GM21447 (cell line): ENCODE results near the gene GNG7.
"Not testable (repeated sequence)": the region's sequence is repeated elsewhere in the genome, so short reads cannot be mapped to it uniquely, and the experiment has no call there.

Source experiments
- ATAC-seq: cut with Tn5 transposase; IDR thresholded peaks from one replicate; pipeline ENCODE4 v1.9.1; 2021; ENCODE audit not compliant: unreplicated experiment

The GNG7 gene

DNA sequence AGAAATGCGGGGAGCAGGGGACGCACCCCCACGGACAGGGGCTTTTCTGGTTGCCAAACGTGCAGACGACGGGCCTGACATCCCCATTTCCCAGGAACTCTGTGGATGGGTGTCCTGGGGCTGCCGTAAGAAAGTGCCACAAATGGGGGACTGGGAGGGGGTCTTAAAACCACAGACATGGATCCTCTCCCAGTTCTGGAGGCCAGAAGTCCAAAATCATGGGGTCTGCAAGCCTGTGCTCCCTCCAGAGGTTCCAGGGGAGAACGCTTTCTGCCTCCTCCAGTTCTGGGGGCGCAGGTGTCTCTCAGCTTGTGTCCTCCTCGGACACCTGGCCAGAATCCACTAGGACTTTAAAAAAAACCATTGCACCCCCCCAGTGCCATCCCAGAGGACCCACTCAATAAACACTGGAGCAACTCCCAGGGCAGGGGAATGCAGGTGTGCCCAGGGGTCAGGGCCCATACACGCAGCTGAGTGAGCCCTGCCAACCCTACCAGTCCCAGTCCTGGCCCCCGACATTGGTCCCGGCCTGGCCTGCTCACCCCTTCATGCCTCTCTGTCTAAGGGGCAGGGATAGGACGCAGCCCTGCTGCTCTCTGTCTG lies 122.7 kb downstream of the GNG7 start:
- no peak for ATAC-seq

DNA sequence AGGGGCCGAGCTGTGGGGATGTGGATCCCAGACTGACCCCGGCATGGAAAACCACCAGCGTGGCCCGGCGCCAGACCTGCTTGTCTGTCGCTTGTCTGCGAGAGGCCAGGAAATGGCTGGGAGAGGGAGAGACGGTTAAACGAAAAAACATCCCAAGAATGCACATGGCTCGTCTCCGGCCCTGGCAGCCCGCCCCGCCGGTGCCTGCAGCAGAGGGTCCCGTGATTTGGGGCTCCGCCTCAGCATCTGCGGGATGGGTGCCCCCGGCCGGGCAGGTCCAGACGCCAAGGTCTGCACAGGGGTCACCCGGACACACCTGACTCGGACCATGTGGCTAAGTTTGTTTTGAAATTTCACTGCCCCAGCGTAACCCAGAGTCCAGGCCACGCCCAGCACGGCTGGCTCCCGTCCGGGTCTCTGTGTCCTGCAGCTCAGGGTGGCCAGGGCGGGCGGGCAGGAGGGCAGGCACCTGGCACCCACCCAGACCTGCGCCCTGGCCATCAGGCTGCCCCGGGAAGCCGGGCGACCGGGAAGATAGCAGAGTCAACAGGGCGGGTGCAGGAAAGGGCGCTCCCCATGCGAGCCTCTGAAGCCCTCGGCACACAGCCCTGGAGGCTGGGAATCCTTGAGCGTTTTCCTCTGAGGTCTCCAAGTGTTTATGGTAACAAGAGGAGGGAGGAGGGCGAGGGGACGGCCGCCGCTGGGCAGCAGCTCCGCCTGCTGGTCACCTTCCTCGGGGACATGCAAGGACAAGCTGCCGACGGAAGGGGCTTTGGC lies 123.4 kb downstream of the GNG7 start:
- no peak for ATAC-seq

GRCh38 chr19:2578391-2578890 lies 124.1 kb downstream of the GNG7 start:
- no peak for ATAC-seq

- ATAC-seq = no peak
Measured at GRCh38 chr19:2577722-2578335, 124.7 kb downstream of the GNG7 start.

- ATAC-seq = no peak
Measured at GRCh38 chr19:2575734-2576481, 126.6 kb downstream of the GNG7 start.

DNA sequence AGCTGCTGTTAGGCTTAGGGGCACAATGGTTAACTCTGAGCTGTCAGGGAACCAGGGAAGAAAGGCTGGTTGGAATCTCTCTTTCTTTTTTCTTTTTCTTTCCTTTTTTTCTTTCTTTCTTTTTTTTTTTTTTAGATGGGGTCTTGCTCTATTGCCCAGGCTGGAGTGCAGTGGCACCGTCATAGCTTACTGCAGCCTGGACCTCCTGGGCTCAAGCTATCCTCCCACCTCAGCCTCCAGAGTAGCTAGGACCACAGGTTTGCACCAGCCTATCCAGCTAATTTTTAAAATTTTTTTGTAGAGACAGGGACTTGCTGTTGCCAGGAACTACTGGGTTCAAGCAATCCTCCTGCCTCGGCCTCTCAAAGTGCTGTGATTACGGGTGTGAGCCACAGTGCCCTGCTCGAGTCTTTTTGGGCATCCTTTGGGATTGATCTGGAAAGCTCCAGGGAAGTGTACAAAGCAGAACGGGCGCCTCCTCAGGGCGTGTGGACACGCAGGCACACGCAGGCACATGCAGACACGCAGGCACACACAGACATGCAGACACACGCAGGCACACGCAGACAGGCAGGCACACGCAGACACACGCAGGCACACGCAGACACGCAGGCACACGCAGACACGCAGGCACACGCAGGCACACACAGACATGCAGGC lies 127.4 kb downstream of the GNG7 start:
- no peak for ATAC-seq

DNA sequence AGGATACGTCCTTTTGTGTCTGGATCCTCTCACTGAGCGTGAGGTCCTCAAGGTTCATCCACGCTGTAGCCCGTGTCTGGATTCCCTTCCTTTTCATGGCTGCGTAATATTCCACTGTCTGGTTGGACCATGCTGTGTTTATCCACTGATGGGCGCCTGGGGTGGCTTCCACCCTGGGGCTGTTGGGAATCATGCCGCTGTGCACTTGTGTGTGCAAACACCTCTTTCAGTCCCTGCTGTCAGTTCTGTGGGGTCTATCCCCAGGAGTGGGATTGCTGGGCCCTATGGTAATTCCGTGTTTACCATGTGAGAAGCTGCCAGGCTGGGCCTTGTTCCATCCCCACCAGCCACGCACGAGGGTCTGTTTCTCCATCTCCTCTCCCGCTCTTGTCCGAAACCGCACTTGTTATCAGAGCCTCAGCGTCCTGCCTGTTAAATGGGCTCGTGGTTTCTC lies 128.0 kb downstream of the GNG7 start:
- ATAC-seq = no peak

GRCh38 chr19:2573916-2574315 lies 128.6 kb downstream of the GNG7 start:
- no peak for ATAC-seq

GRCh38 chr19:2572152-2572551 lies 130.3 kb downstream of the GNG7 start:
- not testable (repeated sequence) for ATAC-seq

- no peak for ATAC-seq
Measured at GRCh38 chr19:2569596-2570465, 132.7 kb downstream of the GNG7 start.

DNA sequence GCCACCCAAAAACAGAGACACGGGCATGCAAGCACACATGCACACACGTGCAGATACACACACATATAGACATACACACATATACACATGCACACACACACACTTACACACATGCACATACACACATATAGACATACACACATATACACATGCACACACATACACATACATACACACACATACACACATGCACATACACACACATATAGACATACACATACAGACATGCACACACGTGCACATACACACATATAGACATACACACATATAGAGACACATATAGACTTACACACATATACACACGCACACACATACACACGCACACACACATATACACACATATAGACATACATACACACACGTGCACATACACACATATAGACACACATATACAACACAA lies 134.5 kb downstream of the GNG7 start:
- ATAC-seq = no peak

DNA sequence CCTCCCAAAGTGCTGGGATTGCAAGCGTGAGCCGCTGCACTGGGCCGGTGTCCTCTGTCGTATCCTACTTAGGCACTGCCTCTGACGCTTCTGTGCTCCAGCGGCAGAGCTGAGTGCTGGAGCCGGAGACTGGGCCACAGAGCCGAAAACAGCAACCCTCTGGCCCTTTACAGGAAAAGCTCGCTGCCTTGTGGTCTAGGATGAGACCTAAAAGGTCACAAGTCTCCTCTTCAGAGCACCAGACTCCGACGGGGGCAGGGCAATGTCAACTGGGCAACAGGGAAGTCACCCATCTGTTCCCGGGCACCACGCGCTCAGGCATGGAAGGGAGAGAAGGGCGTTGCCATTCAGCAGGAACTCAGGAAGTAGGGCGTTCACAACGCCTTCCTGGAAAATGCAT lies 134.9 kb downstream of the GNG7 start:
- no peak for ATAC-seq

- ATAC-seq = not testable (repeated sequence)
Measured at GRCh38 chr19:2563546-2563945, 138.9 kb downstream of the GNG7 start.

- peak; percentile 78 for ATAC-seq
Measured at GRCh38 chr19:2561895-2562294, 140.6 kb downstream of the GNG7 start.

GRCh38 chr19:2561221-2561620 lies 141.3 kb downstream of the GNG7 start:
- ATAC-seq = no peak

- ATAC-seq = no peak
Measured at GRCh38 chr19:2560369-2560768, 142.1 kb downstream of the GNG7 start.

DNA sequence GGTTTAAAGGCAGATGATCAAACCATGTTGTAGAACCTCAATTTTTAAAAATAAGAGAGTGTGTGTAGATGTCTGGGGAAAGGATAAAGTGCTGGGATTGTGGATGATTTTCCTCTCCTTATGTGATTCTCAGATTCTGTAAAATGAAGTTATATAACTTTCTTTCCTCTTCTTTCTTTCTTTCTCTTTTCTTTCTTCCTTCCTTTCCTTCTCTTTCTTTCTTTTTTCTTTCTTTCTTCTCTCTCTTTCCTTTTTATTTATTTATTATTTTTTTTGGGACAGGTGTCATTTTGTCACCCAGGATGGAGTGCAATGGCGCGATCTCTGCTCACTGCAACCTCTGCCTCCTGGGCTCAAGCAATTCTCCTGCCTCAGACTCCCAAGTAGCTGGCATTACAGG lies 144.0 kb downstream of the GNG7 start:
- ATAC-seq = no peak

DNA sequence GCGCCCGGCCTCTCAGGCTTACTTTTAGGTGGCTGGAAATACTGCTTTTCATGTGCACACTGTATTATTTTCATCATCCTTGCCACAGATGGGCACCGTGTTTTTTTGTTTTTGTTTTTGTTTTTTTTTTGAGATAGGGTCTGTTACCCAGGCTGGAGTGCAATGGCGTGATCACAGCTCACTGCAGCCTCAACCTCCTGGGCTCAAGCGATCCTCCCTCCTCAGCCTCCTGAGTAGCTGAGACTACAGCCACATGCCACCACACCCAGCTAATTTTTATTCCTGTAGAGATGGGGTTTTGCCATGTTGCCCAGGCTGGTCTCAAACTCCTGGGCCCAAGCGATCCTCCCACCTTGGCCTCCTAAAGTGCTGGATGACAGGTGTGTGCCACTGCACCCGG lies 144.4 kb downstream of the GNG7 start:
- ATAC-seq = not testable (repeated sequence)

- no peak for ATAC-seq
Measured at GRCh38 chr19:2557093-2557440, 145.4 kb downstream of the GNG7 start.
